CD14-positive monocyte (primary cell): ENCODE results near the gene PHACTR4. TPM values are rescaled to one million over a fixed set of nuclear protein-coding genes. Genes with fewer than 3 reads are reported as not detected.
"Not testable (repeated sequence)": the region's sequence is repeated elsewhere in the genome, so short reads cannot be mapped to it uniquely, and the experiment has no call there.

ENCODE experiments used
- DNase-seq, 3 donors: peaks; one replicate each; pipeline ENCODE4 v3.0.0-alpha.2; 2011 to 2022
- H2AFZ ChIP-seq: 2 replicates; pipeline ENCODE4 v1.6.0; 2012; ENCODE audit warnings: mild to moderate bottlenecking, low read depth, low read length, inconsistent platforms; ENCODE audit not compliant: insufficient read depth, poor library complexity, severe bottlenecking
- H3K27ac ChIP-seq, 2 donors: 1 replicate in 1 of 2; 2 replicates in 1 of 2; pipeline ENCODE4 v1.5.1; 2012 to 2013; ENCODE audit warnings: low read length in 2 of 2, control low read depth in 1 of 2, inconsistent platforms in 1 of 2, low read depth in 1 of 2, mild to moderate bottlenecking in 1 of 2
- H3K27me3 ChIP-seq, 2 donors: one replicate each; pipeline versions ENCODE4 v1.6.0 to v1.6.1; 2011 to 2013; ENCODE audit warnings: low read length in 2 of 2; ENCODE audit not compliant: control insufficient read depth in 2 of 2, insufficient read depth in 2 of 2
- H3K36me3 ChIP-seq, 2 donors: replicated peaks in 1 of 2; 1 replicate in 1 of 2; 2 replicates in 1 of 2; pipeline versions ENCODE4 v1.5.1 to v1.6.1; 2012 to 2013; ENCODE audit warnings: low read length in 2 of 2, control low read depth in 1 of 2, inconsistent platforms in 1 of 2, mild to moderate bottlenecking in 1 of 2; ENCODE audit not compliant: insufficient read depth in 2 of 2, control insufficient read depth in 1 of 2
- H3K4me1 ChIP-seq, 2 donors: 1 replicate in 1 of 2; 2 replicates in 1 of 2; pipeline versions ENCODE4 v1.5.1 to v1.6.1; 2012 to 2013; ENCODE audit warnings: low read length in 2 of 2, control low read depth in 1 of 2, inconsistent platforms in 1 of 2, mild to moderate bottlenecking in 1 of 2, moderate library complexity in 1 of 2; ENCODE audit not compliant: insufficient read depth in 2 of 2, control insufficient read depth in 1 of 2
- H3K4me2 ChIP-seq: replicated peaks from 2 replicates; pipeline ENCODE3; 2012; ENCODE audit warnings: low read length, moderate library complexity, mild to moderate bottlenecking; ENCODE audit not compliant: poor library complexity, severe bottlenecking; ENCODE audit errors: extremely low read depth
- H3K4me3 ChIP-seq, 3 experiments: fragments of 200-600 bp in 1 of 3; sonication (generic) in 1 of 3; replicated peaks in 1 of 3; 1 replicate in 2 of 3; 2 replicates in 1 of 3; pipeline ENCODE4 v1.5.1; 2011 to 2013; ENCODE audit warnings: low read length in 3 of 3, mild to moderate bottlenecking in 3 of 3, control low read depth in 2 of 3, low read depth in 2 of 3, inconsistent platforms in 1 of 3, moderate library complexity in 1 of 3
- H3K79me2 ChIP-seq: 2 replicates; pipeline ENCODE4 v1.6.0; 2012; ENCODE audit warnings: mild to moderate bottlenecking, control low read depth, inconsistent platforms, low read length, moderate library complexity; ENCODE audit not compliant: insufficient read depth
- H3K9ac ChIP-seq: 2 replicates; pipeline ENCODE4 v1.6.0; 2017; ENCODE audit warnings: low read length, mild to moderate bottlenecking; ENCODE audit not compliant: insufficient read depth, poor library complexity, severe bottlenecking
- H3K9me3 ChIP-seq, 2 donors: replicated peaks in 1 of 2; 1 replicate in 1 of 2; 2 replicates in 1 of 2; pipeline versions ENCODE4 v1.5.1 to v1.6.1; 2012 to 2013; ENCODE audit warnings: low read length in 2 of 2, control low read depth in 1 of 2; ENCODE audit not compliant: control insufficient read depth in 1 of 2, insufficient read depth in 1 of 2
- H4K20me1 ChIP-seq: 2 replicates; pipeline ENCODE4 v1.6.0; 2012; ENCODE audit warnings: mild to moderate bottlenecking, low read length, control low read depth, moderate library complexity; ENCODE audit not compliant: insufficient read depth
- H3K27ac Mint-ChIP-seq, 7 donors: one replicate each; pipeline ENCODE4 v1.8.0; 2020; ENCODE audit warnings: mild to moderate bottlenecking in 7 of 7, mixed read lengths in 7 of 7, moderate library complexity in 6 of 7, inconsistent platforms in 2 of 7
- H3K27me3 Mint-ChIP-seq, 3 donors: one replicate each; pipeline ENCODE4 v1.8.0; 2021 to 2022; ENCODE audit warnings: low read depth in 3 of 3, mild to moderate bottlenecking in 3 of 3, mixed read lengths in 3 of 3, moderate library complexity in 3 of 3, inconsistent platforms in 1 of 3
- H3K36me3 Mint-ChIP-seq, 2 donors: one replicate each; pipeline ENCODE4 v1.8.0; 2020; ENCODE audit warnings: mixed read lengths in 2 of 2, inconsistent platforms in 1 of 2, mild to moderate bottlenecking in 1 of 2
- H3K4me1 Mint-ChIP-seq: one replicate; pipeline ENCODE4 v1.8.0; 2020; ENCODE audit warnings: mild to moderate bottlenecking, mixed read lengths
- H3K4me3 Mint-ChIP-seq, 2 donors: one replicate each; pipeline ENCODE4 v1.8.0; 2020; ENCODE audit warnings: mild to moderate bottlenecking in 2 of 2, mixed read lengths in 2 of 2, moderate library complexity in 1 of 2
- H3K9me3 Mint-ChIP-seq, 7 donors: one replicate each; pipeline ENCODE4 v1.8.0; 2020 to 2022; ENCODE audit warnings: mixed read lengths in 7 of 7, mild to moderate bottlenecking in 6 of 7, moderate library complexity in 6 of 7, inconsistent platforms in 2 of 7
- WGBS: methylation state at CpG from one replicate; pipeline ENCODE4 v1.1.5; 2013; ENCODE audit warnings: missing lambda C conversion rate; ENCODE audit not compliant: insufficient coverage; 5-methylcytosine and 5-hydroxymethylcytosine counted together
- intact Hi-C, 2 donors: fragments of 100-400 bp; cut with micrococcal nuclease; formaldehyde crosslinking; loops; one replicate each; pipeline versions ENCODE4 v1.15.0 to v1.15.1; 2023
- polyA plus RNA-seq, 3 donors: library from polyadenylated mRNA; depleted of rRNA in 1 of 3; unstranded in 2 of 3; stranded (reverse) in 1 of 3; fragments of 300-500 nt in 2 of 3; fragments of >200 nt in 1 of 3; fragmentation: Illumina TruSeq in 2 of 3; gene quantifications; 1 replicate in 2 of 3; 2 replicates in 1 of 3; pipeline ENCODE4 v1.2.3, GENCODE V29; 2012 to 2021
- TF ChIP-seq, protein P1 (sequence below): fragments of 200-600 bp; IDR thresholded peaks from one replicate; pipeline ENCODE4 v1.8.0; 2022; ENCODE audit warnings: antibody characterized with exemption, mild to moderate bottlenecking

The PHACTR4 gene
- polyA plus RNA-seq, 3 donors: 2.9 to 9.7 (median 2.9) TPM

DNA sequence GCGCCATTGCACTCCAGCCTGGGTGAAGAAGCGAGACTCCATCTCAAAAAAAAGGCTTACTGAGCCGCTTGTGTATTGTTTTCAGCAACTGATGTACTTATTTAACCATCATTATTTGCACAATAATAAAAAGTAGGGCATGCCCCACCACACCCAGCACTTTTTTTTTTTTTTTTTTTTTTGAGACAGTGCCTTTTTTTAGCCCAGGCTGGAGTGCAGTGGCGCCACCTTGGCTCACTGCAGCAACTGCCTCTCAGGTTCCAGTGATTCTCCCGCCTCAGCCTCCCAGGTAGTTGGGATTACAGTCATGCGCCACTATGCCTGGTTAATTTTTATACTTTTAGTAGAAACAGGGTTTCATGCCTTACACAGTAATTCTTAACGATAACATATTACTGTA, 171.1 kb downstream of the PHACTR4 start:
- TF ChIP-seq, protein P1, sequence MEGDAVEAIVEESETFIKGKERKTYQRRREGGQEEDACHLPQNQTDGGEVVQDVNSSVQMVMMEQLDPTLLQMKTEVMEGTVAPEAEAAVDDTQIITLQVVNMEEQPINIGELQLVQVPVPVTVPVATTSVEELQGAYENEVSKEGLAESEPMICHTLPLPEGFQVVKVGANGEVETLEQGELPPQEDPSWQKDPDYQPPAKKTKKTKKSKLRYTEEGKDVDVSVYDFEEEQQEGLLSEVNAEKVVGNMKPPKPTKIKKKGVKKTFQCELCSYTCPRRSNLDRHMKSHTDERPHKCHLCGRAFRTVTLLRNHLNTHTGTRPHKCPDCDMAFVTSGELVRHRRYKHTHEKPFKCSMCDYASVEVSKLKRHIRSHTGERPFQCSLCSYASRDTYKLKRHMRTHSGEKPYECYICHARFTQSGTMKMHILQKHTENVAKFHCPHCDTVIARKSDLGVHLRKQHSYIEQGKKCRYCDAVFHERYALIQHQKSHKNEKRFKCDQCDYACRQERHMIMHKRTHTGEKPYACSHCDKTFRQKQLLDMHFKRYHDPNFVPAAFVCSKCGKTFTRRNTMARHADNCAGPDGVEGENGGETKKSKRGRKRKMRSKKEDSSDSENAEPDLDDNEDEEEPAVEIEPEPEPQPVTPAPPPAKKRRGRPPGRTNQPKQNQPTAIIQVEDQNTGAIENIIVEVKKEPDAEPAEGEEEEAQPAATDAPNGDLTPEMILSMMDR: no peak
- Mint-ChIP-seq H3K27me3 (no peaks in the 10 kb centered on the region), H3K9me3 (no peaks in the 10 kb centered on the region), H3K4me1 (no peaks in the 10 kb centered on the region), H3K36me3 (peaks cover 28 to 37% of the 10 kb centered on the region in 2 donors), H3K4me3 (no peak overlapping the region), H3K27ac (no peak overlapping the region)
- Histone ChIP-seq H3K36me3 (peaks cover 22 to 31% of the 10 kb centered on the region in 2 donors), H4K20me1 (no peaks in the 10 kb centered on the region), H3K9me3 (no peaks in the 10 kb centered on the region), H3K4me3 (no peak overlapping the region), H3K4me2 (no peak overlapping the region), H3K27me3 (no peaks in the 10 kb centered on the region), H3K79me2 (no peaks in the 10 kb centered on the region), H3K4me1 (no peaks in the 10 kb centered on the region), H3K27ac (no peak overlapping the region), H2AFZ (no peak overlapping the region), H3K9ac (no peak overlapping the region)
- intact Hi-C loops: no loop called here
- WGBS: 100% methylated on average over 1 of the region's 7 CpGs
- no peak for DNase-seq

DNA sequence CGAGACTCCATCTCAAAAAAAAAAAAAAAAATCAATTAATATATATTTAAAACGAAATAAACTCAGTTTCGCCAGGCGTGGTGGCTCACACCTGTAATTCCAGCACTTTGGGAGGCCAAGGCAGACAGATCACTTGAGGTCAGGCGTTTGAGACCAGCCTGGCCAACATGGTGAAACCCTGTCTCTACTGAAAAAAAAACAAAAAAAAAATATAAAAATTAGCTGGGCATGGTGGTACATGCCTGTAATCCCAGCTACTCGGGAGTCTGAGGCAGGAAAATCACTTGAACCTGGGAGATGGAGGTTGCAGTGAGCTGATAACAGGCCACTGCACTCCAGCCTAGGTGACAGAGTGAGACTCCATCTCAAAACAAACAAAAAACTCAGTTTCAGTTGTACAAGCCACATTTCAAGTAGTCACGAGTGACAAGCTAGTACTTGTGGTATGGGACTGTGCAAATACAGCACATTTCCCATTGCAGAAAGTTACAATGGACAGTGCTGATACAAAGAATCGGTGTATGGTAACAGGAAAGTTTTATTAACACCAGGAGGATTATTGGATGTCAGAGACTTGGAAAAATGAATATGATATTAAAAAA, 172.0 kb downstream of the PHACTR4 start:
- H3K9me3 ChIP-seq, H4K20me1 ChIP-seq, H3K4me1 ChIP-seq, H3K9me3 Mint-ChIP-seq, H3K9ac ChIP-seq, H3K27ac ChIP-seq, H3K4me2 ChIP-seq, H3K27me3 ChIP-seq, H3K4me3 Mint-ChIP-seq, H2AFZ ChIP-seq, H3K27me3 Mint-ChIP-seq, H3K4me1 Mint-ChIP-seq, H3K79me2 ChIP-seq, intact Hi-C loops, H3K4me3 ChIP-seq, DNase-seq, H3K27ac Mint-ChIP-seq: not testable (repeated sequence)
- H3K36me3 ChIP-seq: peaks cover 13 to 22% of the 10 kb centered on the region in 2 donors
- WGBS: no CpG with 5 or more reads among the region's 8 CpGs
- peaks cover 20 to 28% of the 10 kb centered on the region in 2 donors for H3K36me3 Mint-ChIP-seq
